Gastroesophageal sphincter (tissue), 4 donors: ENCODE results near the gene DAAM1. TPM values are rescaled to one million over a fixed set of nuclear protein-coding genes. Genes with fewer than 3 reads are reported as not detected.

Experiments
- ATAC-seq: fragments of 150-250 bp; one replicate; pipeline ENCODE4 v1.9.1; 2016; ENCODE audit warnings: mild to moderate bottlenecking, moderate library complexity
- H3K27ac ChIP-seq, 4 donors: fragments of 200-600 bp; sonication (generic) in 3 of 4; 1 replicate in 3 of 4; 2 replicates in 1 of 4; pipeline ENCODE4 v1.5.1; 2016 to 2019
- H3K27me3 ChIP-seq: fragments of 200-600 bp; sonication (generic); one replicate; pipeline ENCODE4 v1.5.1; 2019
- H3K36me3 ChIP-seq, 2 donors: fragments of 200-600 bp; sonication (generic); one replicate each; pipeline ENCODE4 v1.5.1; 2019; ENCODE audit warnings: control low read depth in 1 of 2
- H3K4me1 ChIP-seq, 3 donors: fragments of 200-600 bp; sonication (generic); 1 replicate in 2 of 3; 2 replicates in 1 of 3; pipeline ENCODE4 v1.5.1; 2016 to 2019; ENCODE audit warnings: control low read depth in 2 of 3
- H3K4me3 ChIP-seq, 2 donors: fragments of 200-600 bp; sonication (generic); one replicate each; pipeline ENCODE4 v1.5.1; 2019; ENCODE audit warnings: mild to moderate bottlenecking in 1 of 2, moderate library complexity in 1 of 2
- H3K9me3 ChIP-seq, 3 donors: fragments of 200-600 bp; sonication (generic); one replicate each; pipeline ENCODE4 v1.5.1; 2017 to 2019; ENCODE audit warnings: control low read depth in 2 of 3
- CTCF ChIP-seq, 4 experiments: fragments of 200-600 bp in 2 of 4; fragments of 450-650 bp in 2 of 4; sonication (generic) in 1 of 4; IDR thresholded peaks; one replicate each; pipeline ENCODE4 v1.5.1; 2017 to 2019; ENCODE audit warnings: antibody characterized with exemption in 4 of 4, mild to moderate bottlenecking in 2 of 4, moderate library complexity in 2 of 4
- EP300 ChIP-seq: sonication (generic); formaldehyde crosslinking; IDR thresholded peaks from one replicate; pipeline ENCODE4 v1.6.1; 2017; ENCODE audit warnings: antibody characterized with exemption, mild to moderate bottlenecking
- POLR2A ChIP-seq, 2 donors: fragments of 450-650 bp; IDR thresholded peaks; one replicate each; pipeline ENCODE4 v1.6.1; 2017; ENCODE audit warnings: antibody characterized with exemption in 2 of 2, mild to moderate bottlenecking in 2 of 2, moderate library complexity in 1 of 2
- POLR2AphosphoS5 ChIP-seq: sonication (generic); formaldehyde crosslinking; IDR thresholded peaks from one replicate; pipeline ENCODE4 v1.6.1; 2017; ENCODE audit warnings: antibody characterized with exemption
- WGBS, 2 donors: methylation state at CpG; one replicate each; pipeline ENCODE4 v1.1.5; 2018; ENCODE audit warnings: low coverage in 1 of 2; 5-methylcytosine and 5-hydroxymethylcytosine counted together
- total RNA-seq, 4 donors: library from RNA; depleted of rRNA; stranded (reverse); fragments of >200 nt; gene quantifications; one replicate each; pipeline ENCODE4 v1.1.0, GENCODE V29; 2016

The DAAM1 gene
- total RNA-seq, 4 donors from 2014 or later = 64.0 to 124 (median 87.3) TPM

- peak overlapping the region in 3 of 4 donors; percentile 22 to 74 (median 66) for H3K27ac ChIP-seq
- 83 to 100% methylated on average over 1 of the region's 1 CpG for WGBS, 2 donors
- no peaks in the 10 kb centered on the region for H3K9me3 ChIP-seq
- H3K27me3 ChIP-seq = no peaks in the 10 kb centered on the region
- peaks cover 3 to 19% of the 10 kb centered on the region in 2 donors for H3K36me3 ChIP-seq
- H3K4me1 ChIP-seq = peaks cover 22 to 52% (median 35%) of the 10 kb centered on the region in 3 donors
- ATAC-seq = no peak
- TF ChIP-seq POLR2A (IDR thresholded peaks at IDR 0.05) = no peak
- no peak for TF ChIP-seq CTCF (IDR thresholded peaks at IDR 0.05)
- TF ChIP-seq POLR2AphosphoS5 = no peak
- TF ChIP-seq EP300 = no peak
- H3K4me3 ChIP-seq = no peak overlapping the region
These were observed 103.6 kb downstream of the DAAM1 start for GRCh38 chr14:59292028-59292427.

- no peak for TF ChIP-seq POLR2AphosphoS5
- no peaks in the 10 kb centered on the region for H3K27me3 ChIP-seq
- peaks cover 3 to 19% of the 10 kb centered on the region in 2 donors for H3K36me3 ChIP-seq
- peaks cover 22 to 62% (median 37%) of the 10 kb centered on the region in 3 donors for H3K4me1 ChIP-seq
- peak overlapping the region; percentile 43 to 74 (median 64) for H3K27ac ChIP-seq
- 46 to 58% methylated on average over 4 of the region's 4 CpGs for WGBS, 2 donors
- no peaks in the 10 kb centered on the region for H3K9me3 ChIP-seq
- no peak overlapping the region for H3K4me3 ChIP-seq
- no peak for ATAC-seq
These were observed 104.6 kb downstream of the DAAM1 start for GRCh38 chr14:59292921-59293534.

- 43 to 55% methylated on average over 6 to 8 of the region's 8 CpGs for WGBS, 2 donors
- Histone ChIP-seq H3K4me1 (peaks cover 26 to 71% (median 37%) of the 10 kb centered on the region in 3 donors), H3K4me3 (no peak overlapping the region), H3K27me3 (no peaks in the 10 kb centered on the region), H3K27ac (peak overlapping the region; percentile 63 to 74 (median 68)), H3K9me3 (no peaks in the 10 kb centered on the region), H3K36me3 (peaks cover 3 to 19% of the 10 kb centered on the region in 2 donors)
- ATAC-seq = peak; percentile 41
- TF ChIP-seq CTCF (IDR thresholded peaks at IDR 0.05) (no peak), POLR2A (IDR thresholded peaks at IDR 0.05) (no peak), EP300 (no peak)
These were observed 105.6 kb downstream of the DAAM1 start for GRCh38 chr14:59293935-59294661.

GRCh38 chr14:59294662-59294992 is 106.2 kb downstream of the DAAM1 start:
- H3K27ac ChIP-seq = peak overlapping the region; percentile 63 to 74 (median 68)
- no peak overlapping the region for H3K4me3 ChIP-seq
- no peaks in the 10 kb centered on the region for H3K9me3 ChIP-seq
- TF ChIP-seq POLR2A (IDR thresholded peaks at IDR 0.05) = no peak
- no peak for TF ChIP-seq POLR2AphosphoS5
- H3K4me1 ChIP-seq = peaks cover 28 to 71% (median 37%) of the 10 kb centered on the region in 3 donors
- no peak for ATAC-seq
- peaks cover 3 to 19% of the 10 kb centered on the region in 2 donors for H3K36me3 ChIP-seq
- no peaks in the 10 kb centered on the region for H3K27me3 ChIP-seq
- 8 to 38% methylated on average over 1 of the region's 1 CpG for WGBS, 2 donors

GRCh38 chr14:59295951-59296350 is 107.5 kb downstream of the DAAM1 start:
- TF ChIP-seq POLR2AphosphoS5 = no peak
- TF ChIP-seq POLR2A (IDR thresholded peaks at IDR 0.05) = no peak
- TF ChIP-seq EP300 = no peak
- TF ChIP-seq CTCF (IDR thresholded peaks at IDR 0.05) = no peak
- Histone ChIP-seq H3K9me3 (no peaks in the 10 kb centered on the region), H3K4me3 (no peak overlapping the region), H3K27me3 (no peaks in the 10 kb centered on the region), H3K4me1 (peaks cover 28 to 77% (median 40%) of the 10 kb centered on the region in 3 donors), H3K27ac (peak overlapping the region; percentile 25 to 74 (median 68)), H3K36me3 (peaks cover 3 to 16% of the 10 kb centered on the region in 2 donors)
- ATAC-seq = no peak

- Histone ChIP-seq H3K4me1 (peaks cover 28 to 77% (median 40%) of the 10 kb centered on the region in 3 donors), H3K36me3 (peaks cover under 1 to 10% of the 10 kb centered on the region in 2 donors), H3K27ac (peak overlapping the region in 3 of 4 donors; percentile 25 to 74 (median 66)), H3K9me3 (no peaks in the 10 kb centered on the region), H3K4me3 (no peak overlapping the region), H3K27me3 (no peaks in the 10 kb centered on the region)
- 38% methylated on average over 2 of the region's 2 CpGs; no CpG with 5 or more reads in 1 of the 2 donors for WGBS, 2 donors
- ATAC-seq = no peak
- TF ChIP-seq POLR2A (IDR thresholded peaks at IDR 0.05) = no peak
- TF ChIP-seq EP300 = no peak
- no peak for TF ChIP-seq POLR2AphosphoS5
- no peak for TF ChIP-seq CTCF (IDR thresholded peaks at IDR 0.05)
These were observed 108.0 kb downstream of the DAAM1 start for GRCh38 chr14:59296508-59296907.
